Measurements from ENCODE around the gene RNU5B-1. TPM values are rescaled to one million over a fixed set of nuclear protein-coding genes. Genes with fewer than 3 reads are reported as not detected.

Gene RNU5B-1
- total RNA-seq, 1 donor from 2014 or later: not detected

DNA sequence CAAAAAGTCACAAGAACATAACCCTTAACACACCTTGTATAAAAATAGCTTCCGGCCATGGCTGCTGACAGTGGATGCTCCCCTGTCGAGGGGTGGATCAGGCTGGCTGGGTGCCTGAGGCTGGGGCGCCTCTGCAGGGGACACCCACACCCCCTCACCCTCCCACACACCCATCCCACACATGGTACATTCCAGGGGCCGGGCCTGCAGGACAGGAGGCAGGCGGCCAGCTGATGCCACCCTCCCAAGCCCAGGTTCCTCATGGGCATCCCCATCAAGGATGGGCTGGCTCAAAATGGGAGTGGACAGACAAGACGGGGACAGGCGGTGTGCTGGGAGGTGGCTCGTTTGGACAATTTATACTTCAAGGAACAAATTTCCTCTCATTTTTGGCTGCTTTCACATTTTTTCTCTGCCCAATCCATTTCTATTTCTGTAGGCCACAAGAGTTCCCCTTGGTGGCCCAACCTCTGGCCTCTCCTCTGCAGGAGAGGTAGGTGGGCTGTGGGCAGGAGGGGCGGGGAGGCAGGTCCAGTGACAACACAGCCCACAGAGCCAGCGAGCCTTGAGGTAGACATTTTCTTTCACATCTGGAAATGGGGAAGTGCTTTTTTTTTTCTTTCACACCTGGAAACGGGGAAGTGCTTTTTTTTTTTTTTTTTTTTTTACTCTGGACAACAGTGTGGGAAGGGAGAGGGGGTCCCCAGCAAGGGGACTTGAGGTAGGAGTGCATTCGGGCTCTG is 23.3 kb downstream of the RNU5B-1 start:
- no peak for DNase-seq (ENCODE audit: extremely low read depth, low read depth, low spot score)

DNA sequence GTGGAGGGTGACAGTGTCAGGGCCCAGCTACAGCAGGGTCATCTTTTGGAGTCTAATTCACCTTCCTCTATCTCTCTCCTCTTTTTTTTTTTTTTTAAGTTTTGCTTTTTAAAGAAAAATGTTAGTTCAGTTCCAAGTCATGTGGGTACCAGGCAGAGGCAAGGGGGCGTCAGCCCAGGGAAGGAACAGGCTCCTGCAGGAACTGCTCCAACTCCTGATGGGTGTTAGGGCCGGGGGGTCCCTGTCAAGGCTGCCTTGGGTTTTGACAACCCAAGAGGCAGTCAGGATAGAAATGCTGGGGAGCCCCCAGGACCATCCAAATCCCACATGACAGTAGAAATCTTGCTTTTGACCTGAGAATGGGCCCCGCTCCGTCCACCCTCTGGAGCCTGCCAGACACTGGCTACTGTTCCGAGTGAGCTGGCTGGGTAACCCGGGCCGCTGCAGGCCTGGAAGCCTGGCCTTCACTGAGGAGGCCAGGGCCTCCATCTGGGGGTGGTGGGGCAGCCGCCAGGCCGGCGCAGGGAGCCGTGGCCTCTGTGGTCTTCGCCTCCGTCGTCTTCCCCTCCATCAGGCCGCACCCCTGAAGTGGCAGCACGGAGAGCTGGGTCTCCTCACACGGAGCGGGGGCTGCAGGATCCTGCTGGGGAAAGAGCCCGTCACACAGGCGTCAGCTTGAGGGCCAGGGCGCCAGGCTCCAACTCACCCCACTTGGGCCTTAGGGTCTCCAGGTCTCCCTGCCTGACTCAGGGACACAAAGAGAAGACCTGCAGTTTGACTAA is 24.2 kb downstream of the RNU5B-1 start:
- DNase-seq (ENCODE audit: extremely low read depth, low read depth, low spot score): no peak

DNA sequence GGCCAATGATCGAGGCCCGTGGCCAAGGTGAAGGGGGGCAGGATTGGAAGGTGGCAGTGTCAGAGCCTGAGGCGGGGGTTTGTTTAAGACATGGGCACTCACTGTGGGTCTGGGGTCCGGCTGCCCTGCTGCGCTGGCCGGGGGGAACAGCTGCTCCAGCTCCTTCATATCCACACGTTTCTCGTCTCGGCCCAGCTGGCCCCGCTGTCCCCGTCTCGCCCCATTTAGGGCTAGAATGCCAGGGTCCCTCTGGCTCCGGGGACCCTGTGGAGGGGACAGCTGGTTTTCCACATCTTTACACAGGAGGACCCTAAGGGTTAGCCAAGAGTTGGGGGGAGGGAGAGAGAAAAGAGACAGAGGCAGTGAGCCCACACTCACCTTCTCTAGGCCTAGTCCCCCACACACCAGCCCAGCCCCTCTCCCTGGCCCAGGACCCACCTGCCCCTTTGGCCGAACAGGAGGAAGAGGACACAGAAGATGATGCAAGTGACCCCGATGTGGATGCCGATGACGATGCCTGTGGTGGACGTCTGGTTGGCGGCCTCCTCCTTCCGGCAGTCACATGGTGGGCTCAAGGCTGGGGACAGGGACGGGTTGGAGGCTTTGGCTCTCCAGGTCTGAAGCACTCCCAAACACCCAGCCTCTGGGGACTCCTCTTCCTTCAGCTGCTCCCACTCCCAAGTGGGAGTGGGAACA is 25.0 kb downstream of the RNU5B-1 start:
- DNase-seq (ENCODE audit: extremely low read depth, low read depth, low spot score): no peak

DNA sequence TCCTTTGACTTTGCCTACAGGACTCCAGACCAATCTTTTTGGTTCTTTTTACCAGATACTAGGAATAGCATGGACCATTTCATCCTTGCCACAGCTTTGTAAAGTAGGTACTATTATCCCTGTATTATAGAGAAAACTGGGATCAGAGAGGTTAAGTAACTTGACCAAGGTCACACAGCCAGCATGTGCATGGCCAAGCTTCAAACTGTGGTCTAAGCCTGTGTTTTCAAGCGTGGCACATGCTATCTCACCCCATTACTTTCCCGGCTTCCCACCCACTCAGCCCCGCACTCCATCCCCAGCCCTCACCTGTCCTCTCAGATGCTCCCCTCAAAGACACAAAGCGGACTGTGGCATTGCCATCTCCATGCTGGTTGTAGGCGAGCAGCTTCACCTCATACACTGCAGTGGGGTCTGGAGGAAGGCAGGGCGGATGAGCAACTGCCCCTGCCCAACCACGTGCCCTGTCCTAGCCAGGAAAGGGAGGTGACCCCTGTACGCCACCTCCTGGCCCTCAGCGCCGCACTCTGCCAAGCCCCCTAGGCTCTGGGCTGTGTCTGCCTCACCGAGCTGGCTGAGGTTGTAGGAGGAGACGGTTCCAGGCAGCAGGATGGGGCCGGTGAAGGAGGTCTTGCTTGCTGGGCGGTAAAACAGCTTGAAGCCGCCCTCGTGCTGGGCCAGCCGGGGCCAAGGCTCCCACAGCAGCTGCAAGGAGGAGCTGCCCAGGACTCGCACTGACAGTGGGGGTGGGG is 25.7 kb downstream of the RNU5B-1 start:
- no peak for DNase-seq (ENCODE audit: extremely low read depth, low read depth, low spot score)

DNA sequence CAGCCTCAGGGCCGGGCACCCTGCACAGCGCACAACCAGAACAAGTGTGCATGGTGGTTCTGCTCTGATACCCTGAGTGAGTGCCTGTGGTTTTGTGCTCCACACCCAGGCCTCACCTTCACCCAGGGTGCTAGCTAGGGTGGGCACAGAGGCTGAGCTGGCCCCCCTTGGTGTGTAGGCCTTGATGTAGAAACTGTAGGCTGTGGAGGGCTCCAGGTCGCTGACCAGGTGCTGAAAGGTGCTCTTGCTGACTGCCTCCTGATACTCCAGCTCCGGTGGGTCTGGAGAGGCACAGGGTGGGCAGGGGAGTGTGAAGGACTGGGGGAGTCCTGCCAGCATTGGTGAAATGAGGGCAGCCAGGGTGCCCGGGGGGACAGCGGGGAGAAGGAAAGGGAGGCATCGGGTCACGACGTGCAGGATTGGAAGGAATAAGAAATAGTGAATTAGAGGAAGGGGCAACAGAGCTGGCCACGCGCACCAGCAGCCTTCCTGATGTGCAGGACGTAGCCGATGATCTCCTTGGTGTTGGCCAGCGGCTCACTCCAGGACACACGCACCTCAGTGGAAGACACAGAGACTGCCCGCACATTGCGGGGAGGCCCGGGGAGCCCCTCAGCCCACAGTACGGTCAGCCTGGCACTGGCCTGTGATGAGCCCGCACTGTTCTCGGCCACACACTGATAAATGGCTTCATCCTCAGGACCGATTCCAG is 26.6 kb downstream of the RNU5B-1 start:
- DNase-seq (ENCODE audit: extremely low read depth, low read depth, low spot score): no peak

DNA sequence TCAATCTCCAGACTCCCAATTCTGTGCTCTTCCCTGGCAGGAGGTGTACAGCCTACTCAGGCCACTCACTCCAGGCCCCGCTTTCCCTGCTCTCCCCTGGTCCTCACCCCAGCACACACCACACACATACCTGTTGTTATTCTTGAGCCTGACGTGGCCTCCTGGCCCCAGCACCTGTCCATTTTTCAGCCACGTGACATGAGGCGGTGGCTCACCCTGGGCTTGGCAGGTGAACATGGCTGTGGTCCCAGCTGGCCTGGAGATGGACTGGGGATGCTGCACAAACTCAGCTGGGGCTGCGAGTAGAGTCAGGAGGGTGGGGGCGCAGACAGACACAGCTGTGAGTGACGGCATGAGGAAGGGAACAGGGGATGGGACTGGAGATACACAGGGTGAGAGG is 27.3 kb downstream of the RNU5B-1 start:
- no peak for DNase-seq (ENCODE audit: extremely low read depth, low read depth, low spot score)

DNA sequence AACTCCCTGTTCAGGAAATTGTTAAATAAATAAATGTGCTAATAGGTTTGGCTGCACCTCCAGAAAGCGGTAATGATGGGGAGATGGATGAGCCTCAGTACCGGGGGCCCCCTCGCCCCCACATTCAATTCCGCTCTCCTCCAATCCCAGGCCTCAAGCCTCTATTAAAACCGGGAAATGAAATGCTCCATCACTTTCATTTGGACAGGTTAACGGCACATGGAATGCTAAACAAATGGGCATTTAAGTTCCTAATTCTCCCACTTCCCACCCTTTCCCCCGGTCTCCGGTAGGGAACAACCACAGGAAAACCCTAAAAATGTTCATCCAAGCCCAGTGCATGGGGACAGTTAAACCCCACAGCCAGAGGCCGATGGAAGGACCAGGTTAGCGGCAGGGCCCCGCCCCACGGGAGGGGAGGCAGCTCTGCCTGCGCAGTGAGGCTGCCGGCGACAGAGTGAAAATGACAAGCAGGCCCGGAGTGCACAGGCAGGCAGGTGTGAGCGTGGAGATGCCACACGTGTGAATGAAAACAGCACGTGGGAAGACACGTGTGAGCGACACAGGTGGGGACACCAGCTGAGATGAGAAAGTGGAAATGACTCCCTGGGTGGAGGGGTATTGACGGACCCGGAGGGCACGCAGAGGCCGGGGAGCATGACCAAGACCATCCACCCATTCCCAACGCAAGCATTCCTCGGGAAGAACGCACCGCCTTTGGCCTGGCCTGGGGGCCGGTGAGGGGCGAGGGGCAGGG is 28.1 kb downstream of the RNU5B-1 start:
- DNase-seq (ENCODE audit: extremely low read depth, low read depth, low spot score): no peak

DNA sequence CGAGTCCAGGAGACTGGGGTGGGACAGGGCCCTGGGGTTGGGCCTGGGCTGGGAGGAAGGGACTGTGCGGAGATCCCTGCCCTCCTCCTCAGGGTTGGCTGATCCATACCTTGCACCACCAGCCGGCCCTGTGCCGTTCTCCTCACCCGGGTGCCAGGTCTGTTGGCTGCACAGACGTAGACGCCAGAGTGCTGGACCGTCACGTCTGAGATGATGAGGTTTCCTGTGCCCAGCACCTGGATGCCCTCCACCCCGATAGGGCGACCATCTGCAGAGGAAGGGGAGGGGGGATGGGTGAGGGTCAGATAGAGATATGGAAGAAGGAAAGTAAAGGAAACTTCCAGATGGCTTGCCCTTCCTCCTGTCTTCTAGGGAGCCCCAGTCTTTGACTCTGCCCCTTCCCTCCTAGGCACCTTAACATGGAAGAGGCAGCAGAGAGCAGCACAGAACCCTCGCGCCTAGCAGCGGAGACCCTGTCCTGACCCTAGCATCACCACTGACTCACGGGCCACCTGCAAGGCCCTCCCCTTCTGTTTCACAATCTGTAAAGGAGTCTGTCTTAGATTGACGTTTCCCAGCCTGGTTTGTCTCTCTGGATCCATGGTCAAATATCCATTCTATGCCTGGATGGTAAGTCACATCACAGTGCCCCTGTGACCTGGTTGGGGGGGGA is 28.8 kb downstream of the RNU5B-1 start:
- DNase-seq (ENCODE audit: extremely low read depth, low read depth, low spot score): no peak

DNA sequence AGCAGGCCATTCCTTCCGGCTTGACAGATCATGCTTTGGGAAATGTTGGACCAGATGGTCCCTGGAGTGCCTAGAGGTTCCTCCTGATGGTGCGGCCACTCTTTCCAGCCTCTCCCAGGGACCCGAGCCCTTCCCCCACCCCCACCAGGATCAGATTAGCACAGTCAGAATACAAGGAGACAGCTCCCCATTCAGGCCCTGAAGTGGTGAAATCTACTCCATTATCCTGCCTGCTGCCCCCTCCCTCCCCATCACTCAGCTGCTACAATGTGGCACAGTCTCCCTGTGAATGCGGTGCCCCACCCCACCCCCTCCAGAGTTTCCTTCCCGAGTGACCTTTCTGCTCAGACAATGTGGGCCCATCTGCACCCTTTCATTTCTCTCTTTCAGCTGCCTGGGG is 29.4 kb downstream of the RNU5B-1 start:
- DNase-seq (ENCODE audit: extremely low read depth, low read depth, low spot score): no peak

DNA sequence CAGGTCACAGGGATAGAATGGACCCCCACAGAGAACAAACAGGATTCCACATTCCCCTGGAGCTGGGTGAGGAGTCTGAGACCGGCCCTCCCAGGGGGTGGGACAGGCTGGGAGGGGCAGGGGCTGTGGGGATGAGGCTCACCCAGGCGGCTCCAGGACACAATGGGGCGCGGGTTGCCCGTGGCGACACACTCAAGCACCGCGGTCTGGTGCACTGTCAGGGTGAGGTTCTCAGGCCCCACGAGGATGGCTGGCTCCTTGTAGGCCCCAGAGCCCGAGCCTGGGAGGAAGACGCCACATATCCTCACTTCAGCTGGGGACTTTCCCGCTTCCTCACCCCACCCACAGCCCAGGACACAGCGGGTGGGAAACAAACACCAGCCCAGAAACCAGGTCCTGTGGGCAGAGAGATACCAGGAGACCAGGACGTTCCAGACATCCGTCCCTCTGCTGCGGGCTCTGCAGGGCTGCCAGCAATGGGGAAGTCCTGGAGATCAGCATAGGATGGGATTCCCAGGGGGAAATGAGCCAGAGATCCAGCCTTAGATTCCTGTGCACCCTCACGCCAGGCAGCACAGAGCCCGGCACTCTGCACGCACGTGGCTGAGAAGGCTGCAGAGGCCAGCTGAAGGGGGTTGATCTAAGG is 30.2 kb downstream of the RNU5B-1 start:
- DNase-seq (ENCODE audit: extremely low read depth, low read depth, low spot score): no peak

DNA sequence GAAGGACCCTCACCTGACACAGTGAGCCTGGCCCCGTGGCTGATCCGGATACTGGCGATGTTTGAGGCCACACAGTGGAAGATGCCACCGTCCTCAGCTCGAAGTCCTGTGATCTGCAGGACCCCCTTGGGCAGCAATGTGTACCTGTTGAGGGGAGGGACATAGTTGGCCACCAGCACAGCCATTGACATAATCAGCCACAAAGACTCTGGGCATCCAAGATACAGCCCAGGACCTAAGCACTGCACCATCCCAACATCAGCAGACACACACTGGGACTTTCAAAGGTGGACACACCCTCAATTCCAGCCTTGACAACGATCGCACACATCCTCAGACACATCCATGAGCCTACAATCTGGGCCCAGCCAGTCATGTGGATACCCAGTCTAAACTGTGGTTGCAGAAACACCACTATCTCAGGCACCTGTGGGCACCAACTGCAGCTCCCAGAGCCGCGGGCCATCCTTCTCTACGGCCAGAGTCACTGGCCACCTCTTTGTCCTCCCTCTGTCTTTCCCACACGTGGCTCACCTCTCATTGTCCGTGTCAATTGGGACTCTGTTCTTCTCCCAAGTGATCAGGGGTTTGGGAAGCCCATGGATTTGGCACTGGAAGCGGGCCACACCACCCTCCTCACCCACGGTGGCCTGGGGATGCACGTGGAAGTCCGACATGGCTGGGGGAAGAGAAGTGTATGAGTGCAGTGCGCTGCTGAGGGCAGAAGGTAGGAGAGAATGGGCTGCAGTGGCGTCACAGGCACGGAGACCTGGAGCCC is 31.0 kb downstream of the RNU5B-1 start:
- DNase-seq (ENCODE audit: extremely low read depth, low read depth, low spot score): no peak

DNA sequence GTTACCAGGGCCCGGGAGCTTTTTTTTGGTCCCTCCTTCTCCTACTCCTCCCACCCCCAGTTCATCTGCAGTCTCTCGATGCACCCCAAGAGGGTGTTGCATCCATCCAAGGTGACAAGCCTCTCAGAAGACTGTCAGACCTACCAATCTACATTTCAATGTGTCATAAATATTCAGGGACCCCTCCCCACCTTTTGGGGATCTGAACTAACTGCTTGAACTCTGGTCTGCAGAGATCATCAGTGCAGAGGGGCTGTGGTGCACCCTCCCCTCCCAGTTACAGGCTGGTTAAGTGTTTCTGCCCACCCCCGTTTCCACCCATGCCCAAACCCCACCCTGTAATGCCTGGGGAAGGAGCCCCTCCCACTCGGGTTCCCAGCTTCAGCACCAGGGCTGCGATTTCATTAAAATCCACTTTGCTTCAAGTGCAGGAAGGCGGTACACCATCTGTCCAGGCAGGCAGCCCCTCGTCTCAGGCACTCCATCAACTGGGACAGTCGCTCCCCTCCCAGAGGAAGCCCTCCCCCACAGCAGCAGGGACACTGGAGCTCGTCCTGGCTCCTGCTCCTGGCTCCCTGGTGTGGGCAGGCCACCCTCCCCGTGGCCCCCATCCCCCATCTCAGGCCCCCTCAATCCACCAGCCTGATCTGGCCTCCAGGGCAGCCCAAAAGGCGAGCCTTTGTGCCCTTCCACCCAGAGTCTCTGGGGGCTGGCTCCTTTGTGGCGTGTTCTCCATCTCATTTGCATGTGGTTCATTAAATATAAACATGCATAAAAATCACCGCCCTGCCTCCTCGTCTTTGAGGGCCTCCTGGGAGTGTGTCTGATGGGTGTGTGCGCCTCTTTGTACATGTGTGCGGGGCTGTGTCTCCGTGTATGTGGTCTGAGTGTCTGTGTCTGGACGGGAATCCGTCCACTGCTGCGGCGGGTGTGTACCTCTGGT is 32.3 kb downstream of the RNU5B-1 start:
- DNase-seq (ENCODE audit: extremely low read depth, low read depth, low spot score): no peak

DNA sequence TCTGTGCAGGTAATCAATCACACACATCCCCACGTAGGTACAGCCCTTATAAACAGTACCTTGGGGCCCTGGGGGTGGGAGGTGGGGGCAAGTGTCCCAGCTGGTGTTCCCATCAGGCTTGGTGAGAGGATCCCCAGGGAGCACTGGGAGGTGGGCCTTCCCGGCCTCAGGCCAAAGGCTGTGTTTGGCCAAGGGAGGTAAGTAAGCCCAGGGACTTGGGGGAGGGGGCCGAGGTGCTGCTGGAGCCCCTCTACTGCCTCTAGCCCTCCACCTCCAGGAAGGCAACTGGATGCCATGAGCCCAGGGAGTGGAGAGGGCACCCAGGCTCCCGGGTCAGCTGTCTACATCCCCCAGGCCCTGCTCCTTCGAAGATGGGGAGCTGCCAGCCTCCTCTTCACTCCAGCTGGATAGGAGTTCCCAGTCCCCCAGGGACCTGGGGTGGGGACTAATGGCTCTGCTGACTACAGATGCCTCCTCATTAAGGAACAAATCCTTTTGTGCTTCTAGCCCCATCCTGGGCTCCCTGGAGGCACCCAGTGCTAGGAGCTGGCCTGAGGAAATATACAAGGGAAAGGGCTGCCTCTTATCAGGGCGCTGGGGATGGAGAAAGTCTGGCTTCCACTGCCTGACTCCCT is 33.1 kb downstream of the RNU5B-1 start:
- DNase-seq (ENCODE audit: extremely low read depth, low read depth, low spot score): no peak

DNA sequence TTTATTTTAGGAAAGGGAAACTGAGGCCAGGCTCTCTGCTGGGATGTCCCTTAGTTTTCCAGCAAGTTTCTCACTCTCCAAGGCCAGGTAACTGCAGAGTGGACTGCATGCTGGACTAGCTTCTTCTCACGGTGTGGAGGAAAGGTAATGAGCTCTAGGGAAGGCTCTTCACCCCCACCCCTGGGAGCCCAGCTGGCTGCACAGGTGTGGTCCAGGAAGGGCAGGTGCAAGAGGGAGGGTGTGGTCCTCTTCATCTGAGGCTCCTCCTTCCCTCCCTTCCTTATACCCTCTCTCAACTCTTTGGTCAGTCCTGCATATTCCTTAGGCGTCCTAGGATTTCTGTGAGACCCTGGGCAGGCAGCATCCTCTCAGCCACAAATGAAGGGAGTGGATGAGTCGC is 33.9 kb downstream of the RNU5B-1 start:
- DNase-seq (ENCODE audit: extremely low read depth, low read depth, low spot score): no peak

DNA sequence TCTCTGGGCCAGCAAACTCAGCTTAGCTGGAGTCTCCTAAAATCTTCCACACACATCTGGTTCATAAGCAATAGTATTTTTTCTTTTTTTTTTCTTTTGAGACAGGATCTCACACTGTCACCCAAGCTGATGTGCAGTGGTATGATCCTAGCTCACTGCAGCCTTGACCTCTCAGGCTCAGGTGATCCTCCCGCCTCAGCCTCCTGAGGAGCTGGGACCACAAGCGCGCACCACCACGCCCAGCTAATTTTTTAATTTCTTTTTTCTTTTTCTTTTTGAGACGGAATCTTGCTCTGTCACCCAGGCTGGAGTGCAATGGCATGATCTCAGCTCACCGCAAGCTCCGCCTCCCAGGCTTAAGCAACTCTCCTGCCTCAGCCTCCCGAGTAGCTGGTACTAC is 34.3 kb downstream of the RNU5B-1 start:
- DNase-seq (ENCODE audit: extremely low read depth, low read depth, low spot score): no peak

DNA sequence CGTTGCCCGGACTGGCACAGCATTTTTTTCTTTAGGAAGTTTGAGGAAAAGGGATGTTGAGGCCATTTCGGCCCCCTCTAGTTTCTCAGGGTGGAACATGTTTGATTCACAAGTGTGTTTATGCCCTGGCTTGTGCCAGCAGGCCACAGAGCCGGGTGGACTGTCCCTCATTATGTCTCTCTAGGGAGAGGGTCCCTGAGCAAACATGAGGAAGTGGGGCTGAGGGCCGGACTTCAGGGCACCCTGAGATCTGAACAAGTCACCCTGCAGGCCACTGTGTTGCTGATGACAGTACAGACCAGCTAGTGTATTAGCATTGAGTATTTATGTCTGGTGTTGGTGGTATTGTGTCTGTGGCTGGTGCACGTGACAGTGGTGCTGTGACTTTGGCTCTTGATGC is 34.9 kb downstream of the RNU5B-1 start:
- DNase-seq (ENCODE audit: extremely low read depth, low read depth, low spot score): no peak
